Smooth muscle cell (in vitro differentiated cells): ENCODE measurements around the gene F8A1. TPM values are rescaled to one million over a fixed set of nuclear protein-coding genes. Genes with fewer than 3 reads are reported as not detected.

ENCODE experiments used
- microRNA counts: library from miRNA; unstranded; fragments of <30 nt; microRNA quantifications from one replicate; lab custom pipeline; 2016
- microRNA-seq: library from miRNA; unstranded; fragments of <30 nt; microRNA quantifications from one replicate; pipeline ENCODE4, GENCODE V29; 2016; ENCODE audit warnings: borderline number of aligned reads
- polyA plus RNA-seq: library from polyadenylated mRNA; unstranded; fragments of >200 nt; fragmentation: Nextera tagmentation; extraction: Ambion mirVana; gene quantifications from 2 replicates; pipeline ENCODE4 v1.2.1, GENCODE V29; 2016
- small RNA-seq: library from RNA; depleted of rRNA; stranded (forward); fragments of <200 nt; gene quantifications from one replicate; pipeline ENCODE3, GENCODE V24; 2014
- total RNA-seq: library from RNA; depleted of rRNA; stranded (reverse); fragments of >200 nt; gene quantifications from 2 replicates; pipeline ENCODE4 v1.2.3, GENCODE V29; 2014

F8A1 gene
- total and polyA plus RNA-seq, 2 experiments from 2014 or later, result 7.5 to 38.2 TPM

MicroRNA genes within 50 kb of the gene (microRNA counts, 767-probe panel; counts per million panel counts)
- 183 counts per million for microRNA hsa-miR-1184 (lab: Ali Mortazavi, UCI)

Small RNAs within 50 kb of the gene (microRNA-seq; reads per million reads assigned to microRNA genes)
- gene MIR1184-1, result not detected

Small RNAs within 50 kb of the gene (small RNA-seq; reads per million reads assigned to genes)
- not detected for gene MIR1184-1

Other genes with a start within 250 kb of the F8A1 start
- gene CTAG2, start 232.8 kb upstream of the F8A1 start, total RNA-seq, result not detected in 2 replicates
- gene CTAG2, start 232.8 kb upstream of the F8A1 start, polyA plus RNA-seq, result not detected in 2 replicates
- 0.63 and 0.72 TPM in 2 replicates for gene GAB3, start 135.3 kb upstream of the F8A1 start, total RNA-seq
- gene GAB3, start 135.3 kb upstream of the F8A1 start, polyA plus RNA-seq, result 0.39 and 0.80 TPM in 2 replicates
- 18.7 and 23.4 TPM in 2 replicates for gene DKC1, start 123.5 kb upstream of the F8A1 start, total RNA-seq
- gene DKC1, start 123.5 kb upstream of the F8A1 start, polyA plus RNA-seq, result 31.2 and 35.1 TPM in 2 replicates
- gene MPP1, start 80.9 kb upstream of the F8A1 start, total RNA-seq, result 15.1 and 21.0 TPM in 2 replicates
- 11.6 and 17.5 TPM in 2 replicates for gene MPP1, start 80.9 kb upstream of the F8A1 start, polyA plus RNA-seq
- gene SMIM9, start 51.7 kb upstream of the F8A1 start, total RNA-seq, result not detected in 2 replicates
- not detected in 2 replicates for gene SMIM9, start 51.7 kb upstream of the F8A1 start, polyA plus RNA-seq
- 2.2 and 3.3 TPM in 2 replicates for gene F8, start 136.4 kb downstream of the F8A1 start, total RNA-seq
- gene F8, start 136.4 kb downstream of the F8A1 start, polyA plus RNA-seq, result 0.79 and 1.9 TPM in 2 replicates
- gene FUNDC2, start 140.5 kb downstream of the F8A1 start, total RNA-seq, result 38.3 and 52.3 TPM in 2 replicates
- 98.2 and 103 TPM in 2 replicates for gene FUNDC2, start 140.5 kb downstream of the F8A1 start, polyA plus RNA-seq
- gene CMC4, start 184.8 kb downstream of the F8A1 start, total RNA-seq, result 14.4 and 24.5 TPM in 2 replicates
- gene CMC4, start 184.8 kb downstream of the F8A1 start, polyA plus RNA-seq, result 14.3 and 21.2 TPM in 2 replicates
- 0.40 and 12.2 TPM in 2 replicates for gene MTCP1, start 184.8 kb downstream of the F8A1 start, total RNA-seq
- gene MTCP1, start 184.8 kb downstream of the F8A1 start, polyA plus RNA-seq, result 18.6 and 20.2 TPM in 2 replicates
- 9.6 and 10.6 TPM in 2 replicates for gene BRCC3, start 185.2 kb downstream of the F8A1 start, total RNA-seq
- gene BRCC3, start 185.2 kb downstream of the F8A1 start, polyA plus RNA-seq, result 13.4 and 14.4 TPM in 2 replicates